ENCODE data around the gene NFYA.

- TF ChIP-seq EP300 (IDR thresholded peaks at IDR 0.05) (no peak), CTCF (IDR thresholded peaks at IDR 0.05) (no peak), POLR2A (IDR thresholded peaks at IDR 0.05) (no peak)
These were observed 39.0 kb upstream of the NFYA start for GRCh38 chr6:41033776-41034175.

All from ovary (tissue), 3 donors.